Mesodermal cell (in vitro differentiated cells): ENCODE data around the gene ADCY7.
"Not testable (repeated sequence)": the region's sequence is repeated elsewhere in the genome, so short reads cannot be mapped to it uniquely, and the experiment has no call there.

Experiments used
- H3K27ac ChIP-seq: 2 replicates; pipeline ENCODE4 v1.7.0; 2013; ENCODE audit warnings: mild to moderate bottlenecking, low read depth, low read length, moderate library complexity; ENCODE audit not compliant: severe bottlenecking
- H3K36me3 ChIP-seq: 2 replicates; pipeline ENCODE4 v1.7.1; 2013; ENCODE audit warnings: mild to moderate bottlenecking, low read length, moderate library complexity; ENCODE audit not compliant: control insufficient read depth, insufficient read depth
- H3K4me1 ChIP-seq: one replicate; pipeline ENCODE4 v1.7.1; 2013; ENCODE audit warnings: mild to moderate bottlenecking, low read length; ENCODE audit not compliant: insufficient read depth, control insufficient read depth, poor library complexity, severe bottlenecking
- H3K4me3 ChIP-seq: 2 replicates; pipeline ENCODE4 v1.7.0; 2013; ENCODE audit warnings: low read length, control low read depth, mild to moderate bottlenecking; ENCODE audit not compliant: insufficient read depth, poor library complexity, severe bottlenecking; ENCODE audit errors: extremely low read depth
- H3K9me3 ChIP-seq: 2 replicates; pipeline ENCODE4 v1.7.1; 2013; ENCODE audit warnings: mild to moderate bottlenecking, low read length, moderate library complexity; ENCODE audit not compliant: control insufficient read depth
- WGBS, 2 experiments: methylation state at CpG; one replicate each; pipeline ENCODE4 v1.1.5; 2013; ENCODE audit warnings: missing lambda C conversion rate in 2 of 2; ENCODE audit not compliant: insufficient coverage in 2 of 2; 5-methylcytosine and 5-hydroxymethylcytosine counted together

Gene ADCY7

DNA sequence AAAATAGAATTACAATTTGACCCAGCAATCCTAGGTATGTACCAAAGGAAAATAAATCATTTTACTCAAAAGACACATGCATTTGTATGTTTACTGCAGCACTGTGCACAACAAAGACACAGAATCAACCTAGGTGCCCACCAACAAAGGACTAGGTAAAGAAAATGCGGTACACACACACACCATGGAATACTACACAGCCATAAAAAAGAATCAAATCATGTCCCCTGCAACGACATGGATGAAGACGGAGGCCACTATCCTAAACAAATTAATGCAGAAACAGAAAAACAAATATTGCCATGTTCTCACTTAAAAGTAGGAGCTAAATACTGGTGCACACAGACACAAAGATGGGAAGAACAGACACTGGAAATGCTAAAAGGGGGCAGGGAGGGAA is 66.2 kb downstream of the ADCY7 start:
- WGBS, 2 experiments = 100% methylated on average over 1 of the region's 3 CpGs; no CpG with 5 or more reads in 1 of the 2 experiments

DNA sequence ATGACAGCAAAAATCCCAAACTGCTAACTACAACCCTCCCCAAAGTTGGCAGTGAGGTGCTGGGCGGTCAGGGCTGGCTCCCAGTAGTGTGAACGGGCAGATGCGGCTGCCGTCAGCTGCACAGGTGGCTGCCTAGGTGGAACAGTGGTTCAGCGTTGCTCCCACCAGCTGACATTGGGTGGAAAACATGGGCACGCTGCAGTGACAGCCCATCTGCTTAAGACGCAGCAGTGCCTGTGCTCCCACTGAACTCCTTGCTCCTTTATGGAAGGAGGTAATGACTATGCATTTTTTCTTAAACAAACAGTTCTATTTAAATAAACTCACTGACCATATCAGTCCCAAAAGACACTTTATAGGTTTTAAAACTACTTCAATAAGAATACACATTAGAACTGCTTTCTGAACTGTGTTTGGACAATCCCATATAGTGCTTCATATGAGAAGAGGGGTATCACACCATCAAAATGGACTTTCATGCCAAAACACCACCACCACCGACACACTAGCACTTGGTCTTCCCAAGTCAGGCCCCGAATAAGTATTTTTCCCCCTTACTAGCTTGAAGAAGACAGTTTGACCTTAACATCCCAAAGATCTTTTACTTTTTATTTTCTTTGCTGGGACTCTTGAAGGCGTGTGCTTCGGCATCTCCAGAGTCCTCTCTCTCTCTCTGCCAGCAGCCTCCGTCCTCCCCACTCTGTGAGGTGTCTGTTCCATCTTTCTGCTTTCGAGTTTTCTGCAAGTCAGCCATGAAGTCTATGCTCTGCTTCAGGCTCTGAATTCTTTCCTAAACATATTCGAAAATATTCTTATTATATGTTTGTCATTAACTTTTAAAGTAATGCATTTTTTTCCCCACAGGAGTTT is 68.0 kb downstream of the ADCY7 start:
- H3K27ac ChIP-seq = no peak overlapping the region
- H3K36me3 ChIP-seq = peaks cover 61% of the 10 kb centered on the region
- no peak overlapping the region for H3K4me3 ChIP-seq
- H3K9me3 ChIP-seq = no peaks in the 10 kb centered on the region
- WGBS, 2 experiments = 95 to 96% methylated on average over 8 of the region's 14 CpGs
- peaks cover 17% of the 10 kb centered on the region for H3K4me1 ChIP-seq

More for the DNA sequence above, 66.2 kb downstream of the ADCY7 start:
- no peaks in the 10 kb centered on the region for H3K9me3 ChIP-seq
- no peak overlapping the region for H3K27ac ChIP-seq
- no peak overlapping the region for H3K4me3 ChIP-seq
- peaks cover 61% of the 10 kb centered on the region for H3K36me3 ChIP-seq
- H3K4me1 ChIP-seq = peaks cover 12% of the 10 kb centered on the region

DNA sequence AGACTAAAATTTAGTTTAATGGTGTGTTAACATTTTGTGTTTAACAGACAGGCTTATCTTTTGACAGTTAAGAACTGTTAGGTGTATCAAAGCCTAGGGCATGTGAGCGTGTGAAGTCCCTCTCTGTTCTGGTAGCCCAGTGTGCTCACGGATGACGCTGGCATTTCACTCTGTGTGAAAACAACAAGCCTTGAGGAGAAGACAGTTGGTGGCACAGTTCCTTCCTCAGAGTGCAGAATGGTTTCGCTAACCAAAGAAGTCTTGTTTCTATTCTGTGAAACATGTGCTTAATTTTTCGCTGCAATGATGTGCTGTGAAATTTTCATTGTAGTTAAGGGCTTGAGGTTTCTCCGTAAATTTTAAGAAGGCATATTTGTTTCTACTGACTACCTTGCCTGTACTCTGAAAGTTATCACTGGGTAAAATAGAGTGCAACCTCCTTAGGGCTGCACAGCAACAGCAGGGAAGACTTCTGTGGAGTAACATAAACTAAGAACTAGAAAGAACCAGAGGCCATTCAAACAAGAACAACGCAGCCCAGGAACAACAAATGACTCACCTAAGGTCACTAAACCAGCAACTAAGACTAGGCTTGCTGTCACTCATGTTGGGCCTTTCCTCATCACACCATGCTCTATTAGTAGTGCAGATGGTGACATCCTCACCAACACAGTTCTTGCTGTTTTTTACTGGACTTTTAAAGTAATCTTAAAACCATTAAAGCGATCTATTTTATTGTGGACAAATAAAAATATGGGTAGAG is 69.0 kb downstream of the ADCY7 start:
- H3K4me3 ChIP-seq = no peak overlapping the region
- 91 to 98% methylated on average over 4 to 6 of the region's 8 CpGs for WGBS, 2 experiments
- H3K9me3 ChIP-seq = no peaks in the 10 kb centered on the region
- H3K36me3 ChIP-seq = peaks cover 61% of the 10 kb centered on the region
- peak overlapping the region; percentile 10 for H3K27ac ChIP-seq
- H3K4me1 ChIP-seq = peaks cover 11% of the 10 kb centered on the region

DNA sequence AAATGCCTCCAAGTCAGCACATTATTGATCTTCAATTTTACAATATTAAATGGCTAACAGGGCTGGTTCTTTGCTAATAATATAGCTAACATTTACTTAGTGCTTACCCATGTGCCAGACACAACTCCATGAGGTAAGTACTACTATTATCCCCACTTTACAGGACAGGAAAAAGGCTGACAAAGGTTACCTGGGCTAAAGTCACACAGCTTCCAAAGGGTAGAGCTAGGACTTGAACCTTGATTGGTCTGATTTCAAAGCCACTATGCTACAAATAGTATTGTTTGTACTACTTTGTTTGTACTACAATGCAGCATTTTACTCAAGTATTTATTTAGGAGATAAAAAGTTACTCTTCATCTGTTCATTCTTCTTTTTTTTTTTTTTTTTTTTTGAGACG is 70.5 kb downstream of the ADCY7 start:
- no CpG with 5 or more reads among the region's 1 CpG for WGBS, 2 experiments
- Histone ChIP-seq H3K27ac (no peak overlapping the region), H3K4me1 (peaks cover 5% of the 10 kb centered on the region), H3K9me3 (no peaks in the 10 kb centered on the region), H3K4me3 (no peak overlapping the region), H3K36me3 (peaks cover 63% of the 10 kb centered on the region)

DNA sequence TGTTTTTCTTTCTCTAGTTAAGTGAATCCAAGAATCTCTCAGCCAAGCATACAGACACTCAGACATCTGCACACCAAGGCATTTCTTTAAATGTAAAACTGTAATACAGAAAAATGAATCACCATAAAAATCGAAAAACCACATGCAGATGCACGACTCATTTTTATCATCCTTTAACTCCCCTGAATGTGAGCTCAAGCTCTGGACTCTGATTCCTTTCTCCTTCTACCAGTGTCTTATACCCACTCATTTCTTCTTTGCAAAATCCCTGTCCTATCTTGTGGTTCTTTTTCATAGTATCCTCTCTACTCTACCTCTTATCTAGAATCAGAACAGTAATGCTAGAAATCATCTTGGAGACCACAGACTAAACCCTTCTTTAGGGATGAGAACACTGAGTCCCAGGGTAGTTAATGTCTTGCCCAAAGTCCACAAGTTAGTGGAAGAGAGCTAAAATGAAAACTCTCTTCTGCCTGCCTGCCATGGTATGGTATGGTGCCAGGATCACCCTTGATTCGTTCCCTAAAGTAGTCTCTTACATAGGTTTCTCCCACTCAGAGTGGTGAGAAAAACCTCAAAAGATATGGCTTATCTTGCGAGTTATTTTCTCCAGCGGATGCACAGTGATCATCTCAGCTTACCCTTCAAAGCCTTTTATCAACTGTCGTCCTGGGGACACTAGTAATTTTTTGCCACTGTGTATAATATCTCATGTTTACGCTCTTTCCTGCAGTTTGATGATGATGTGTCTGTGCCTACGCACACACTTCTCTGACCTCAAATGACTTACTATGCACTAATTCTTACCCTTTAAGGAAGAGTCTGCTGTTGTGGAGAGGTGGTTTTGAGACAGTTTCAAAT is 72.2 kb downstream of the ADCY7 start:
- peaks cover 62% of the 10 kb centered on the region for H3K36me3 ChIP-seq
- peaks cover 5% of the 10 kb centered on the region for H3K4me1 ChIP-seq
- H3K9me3 ChIP-seq = no peaks in the 10 kb centered on the region
- no peak overlapping the region for H3K4me3 ChIP-seq
- no peak overlapping the region for H3K27ac ChIP-seq
- WGBS, 2 experiments = 93 to 94% methylated on average over 6 to 7 of the region's 8 CpGs

DNA sequence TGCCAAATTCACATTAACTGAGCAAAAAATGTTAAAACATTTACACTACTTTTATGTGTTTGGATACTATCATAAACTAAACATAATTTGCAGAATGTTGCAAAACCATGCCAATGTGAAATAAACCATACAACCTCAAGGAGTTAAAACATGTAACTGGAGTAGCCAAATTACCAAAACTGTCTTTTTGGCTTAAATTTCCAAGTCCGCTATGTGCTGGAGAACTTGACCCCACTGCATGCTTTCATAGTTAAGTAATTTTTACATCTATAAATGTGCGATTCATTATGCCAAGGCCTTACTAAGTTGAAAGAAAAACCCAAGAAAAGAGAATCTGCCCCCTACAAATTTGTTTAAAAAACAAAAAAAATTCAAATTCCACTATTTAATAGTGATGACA is 74.2 kb downstream of the ADCY7 start:
- peaks cover 55% of the 10 kb centered on the region for H3K36me3 ChIP-seq
- H3K4me1 ChIP-seq = peaks cover 5% of the 10 kb centered on the region
- H3K27ac ChIP-seq = no peak overlapping the region
- no peaks in the 10 kb centered on the region for H3K9me3 ChIP-seq
- no CpG with 5 or more reads among the region's 2 CpGs for WGBS, 2 experiments
- no peak overlapping the region for H3K4me3 ChIP-seq

DNA sequence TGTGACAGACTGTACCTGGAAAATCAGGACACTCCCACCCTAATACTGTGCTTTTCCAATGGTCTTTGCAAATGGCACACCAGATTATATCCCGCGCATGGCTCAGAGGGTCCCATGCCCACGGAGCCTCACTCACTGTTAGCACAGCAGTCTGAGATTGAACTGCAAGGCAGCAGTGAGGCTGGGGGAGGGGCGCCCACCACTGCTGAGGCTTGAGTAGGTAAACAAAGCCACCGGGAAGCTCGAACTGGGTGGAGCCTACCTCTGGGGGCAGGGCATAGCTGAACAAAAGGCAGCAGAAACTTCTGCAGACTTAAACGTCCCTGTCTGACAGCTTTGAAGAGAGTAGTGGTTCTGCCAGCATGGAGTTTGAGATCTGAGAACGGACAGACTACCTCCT is 77.2 kb downstream of the ADCY7 start:
- H3K4me3 ChIP-seq, H3K9me3 ChIP-seq, H3K4me1 ChIP-seq, H3K27ac ChIP-seq: not testable (repeated sequence)
- H3K36me3 ChIP-seq = peaks cover 48% of the 10 kb centered on the region
- 71 to 74% methylated on average over 8 of the region's 8 CpGs for WGBS, 2 experiments

DNA sequence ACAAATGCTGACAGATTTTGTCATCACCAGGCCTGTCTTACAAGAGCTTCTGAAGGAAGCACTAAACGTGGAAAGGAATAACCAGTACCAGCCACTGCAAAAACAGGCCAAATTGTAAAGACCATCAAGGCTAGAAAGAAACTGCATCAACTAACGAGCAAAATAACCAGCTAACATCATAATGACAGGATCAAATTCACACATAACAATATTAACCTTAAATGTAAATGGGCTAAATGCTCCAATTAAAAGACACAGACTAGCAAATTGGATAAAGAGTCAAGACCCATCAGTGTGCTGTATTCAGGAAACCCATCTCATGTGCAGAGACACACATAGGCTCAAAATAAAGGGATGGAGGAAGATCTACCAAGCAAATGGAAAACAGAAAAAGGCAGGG is 78.9 kb downstream of the ADCY7 start:
- 100% methylated on average over 1 of the region's 2 CpGs; no CpG with 5 or more reads in 1 of the 2 experiments for WGBS, 2 experiments
- peaks cover 48% of the 10 kb centered on the region for H3K36me3 ChIP-seq
- not testable (repeated sequence) for H3K27ac ChIP-seq, H3K4me3 ChIP-seq, H3K9me3 ChIP-seq, H3K4me1 ChIP-seq

DNA sequence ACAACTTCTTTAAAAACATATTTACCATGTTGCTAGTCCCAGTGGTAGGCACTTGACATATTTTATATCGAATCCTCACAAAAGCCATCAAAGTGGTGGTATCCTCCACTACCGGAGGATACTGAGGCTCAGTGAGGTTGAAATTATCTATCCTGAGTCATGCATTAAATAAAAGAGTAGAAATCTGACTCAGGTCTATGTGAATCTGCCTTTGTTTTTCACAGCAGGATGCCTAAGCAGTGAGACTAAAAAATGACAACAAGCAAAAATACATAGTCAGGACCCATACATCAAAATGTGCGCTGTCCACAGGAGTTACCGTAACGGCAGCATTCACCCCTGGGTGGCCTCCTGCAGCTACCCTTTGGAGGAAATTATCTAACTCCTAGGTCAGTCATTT is 84.8 kb downstream of the ADCY7 start:
- no peaks in the 10 kb centered on the region for H3K9me3 ChIP-seq
- peaks cover 48% of the 10 kb centered on the region for H3K36me3 ChIP-seq
- H3K4me1 ChIP-seq = no peaks in the 10 kb centered on the region
- H3K27ac ChIP-seq = no peak overlapping the region
- WGBS, 2 experiments = 94 to 100% methylated on average over 3 to 5 of the region's 5 CpGs
- H3K4me3 ChIP-seq = no peak overlapping the region

DNA sequence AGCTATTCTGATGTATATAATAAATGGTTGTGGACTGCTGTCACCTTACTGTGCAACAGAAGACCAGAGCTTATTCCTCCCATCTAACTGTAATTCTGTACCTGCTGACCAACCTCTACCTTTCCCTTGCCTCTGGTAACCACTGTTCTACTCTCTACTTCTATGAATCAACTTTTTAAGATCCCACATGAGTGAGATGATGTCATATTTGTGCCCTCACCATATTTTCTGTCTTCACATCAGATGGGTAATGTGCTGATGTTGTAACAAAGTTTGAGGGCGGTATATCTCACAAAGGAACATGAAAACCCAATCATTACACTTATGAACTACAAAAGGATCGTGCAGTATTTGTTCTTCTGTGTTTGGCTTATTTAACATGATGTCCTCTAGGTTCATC is 85.6 kb downstream of the ADCY7 start:
- Histone ChIP-seq H3K36me3 (peaks cover 54% of the 10 kb centered on the region), H3K4me1 (no peaks in the 10 kb centered on the region), H3K9me3 (no peaks in the 10 kb centered on the region), H3K4me3 (no peak overlapping the region), H3K27ac (no peak overlapping the region)
- WGBS, 2 experiments = no CpG with 5 or more reads among the region's 2 CpGs
